Dermis blood vessel endothelial cell (primary cell): ENCODE measurements around the gene RAD54L. TPM values are rescaled to one million over a fixed set of nuclear protein-coding genes. Genes with fewer than 3 reads are reported as not detected.
A peak's percentile ranks its signal among the peaks of the same experiment; 100 is the strongest.
"Not testable (repeated sequence)": the region's sequence is repeated elsewhere in the genome, so short reads cannot be mapped to it uniquely, and the experiment has no call there.

ENCODE experiments used
- DNase-seq: peaks from one replicate; pipeline ENCODE4 v3.0.0; 2010
- total RNA-seq: library from RNA; depleted of rRNA; stranded (reverse); fragments of >200 nt; gene quantifications from 2 replicates; pipeline ENCODE4 v1.2.3, GENCODE V29; 2014

RAD54L gene
- total RNA-seq, 1 donor from 2014 or later = 2.0 TPM

- peak; percentile 56 for DNase-seq
Measured at GRCh38 chr1:46288485-46289133, 41.0 kb downstream of the RAD54L start.

GRCh38 chr1:46289134-46289494 is 41.6 kb downstream of the RAD54L start:
- no peak for DNase-seq

- DNase-seq = no peak
Measured at GRCh38 chr1:46289976-46290375, 42.4 kb downstream of the RAD54L start.

- DNase-seq = no peak
Measured at GRCh38 chr1:46295306-46295705, 47.7 kb downstream of the RAD54L start.

GRCh38 chr1:46298387-46298786 is 50.8 kb downstream of the RAD54L start:
- DNase-seq = no peak

GRCh38 chr1:46300673-46301405 is 53.3 kb downstream of the RAD54L start:
- peak; percentile 66 for DNase-seq

GRCh38 chr1:46301406-46301807 is 53.8 kb downstream of the RAD54L start:
- DNase-seq = no peak

GRCh38 chr1:46301808-46302640 is 54.5 kb downstream of the RAD54L start:
- peak; percentile 71 for DNase-seq

GRCh38 chr1:46302641-46303037 is 55.1 kb downstream of the RAD54L start:
- peak; percentile 54 for DNase-seq

GRCh38 chr1:46303038-46303871 is 55.7 kb downstream of the RAD54L start, which contains the start of the genes LRRC41 and UQCRH:
LRRC41 (minus strand) TSS chr1:46303616; CDS start chr1:46303322, 294 bp downstream.
UQCRH (plus strand) TSS chr1:46303698; CDS start chr1:46303767, 69 bp downstream.
- peak; percentile 98 for DNase-seq

- peak; percentile 34 for DNase-seq
Measured at GRCh38 chr1:46303872-46304326, 56.3 kb downstream of the RAD54L start.

GRCh38 chr1:46306159-46306530 is 58.6 kb downstream of the RAD54L start:
- no peak for DNase-seq

GRCh38 chr1:46309401-46310159 is 62.0 kb downstream of the RAD54L start:
- DNase-seq = no peak

GRCh38 chr1:46310321-46310720 is 62.8 kb downstream of the RAD54L start:
- DNase-seq = no peak

- no peak for DNase-seq
Measured at GRCh38 chr1:46315669-46316403, 68.3 kb downstream of the RAD54L start.

- DNase-seq = no peak
Measured at GRCh38 chr1:46317323-46317722, 69.8 kb downstream of the RAD54L start.

GRCh38 chr1:46319301-46319700 is 71.7 kb downstream of the RAD54L start:
- not testable (repeated sequence) for DNase-seq

- DNase-seq = not testable (repeated sequence)
Measured at GRCh38 chr1:46319960-46320914, 72.7 kb downstream of the RAD54L start.

- not testable (repeated sequence) for DNase-seq
Measured at GRCh38 chr1:46322191-46322590, 74.6 kb downstream of the RAD54L start.
